ENCODE results near the gene CDH19.

CDH19 gene

GRCh38 chr18:66601649-66602048 lies 2.2 kb downstream of the CDH19 start:
- Histone ChIP-seq H3K9me2 (replicated peaks; ENCODE audit: control insufficient read depth, low read length) (no peaks in the 10 kb centered on the region), H3F3A (ENCODE audit: control insufficient read depth, insufficient read depth) (no peaks in the 10 kb centered on the region), H3K4me1 (ENCODE audit: control insufficient read depth, low read length) (no peaks in the 10 kb centered on the region), H3K4me2 (ENCODE audit: low read length) (no peak overlapping the region), H3K27ac (ENCODE audit: low read depth, low read length) (no peak overlapping the region), H3K27me3 (ENCODE audit: control insufficient read depth, low read length) (no peaks in the 10 kb centered on the region), H4K20me1 (ENCODE audit: control insufficient read depth, insufficient read depth, low read depth, low read length) (no peaks in the 10 kb centered on the region), H3K9me3 (ENCODE audit: control insufficient read depth, insufficient read depth, low read length) (no peaks in the 10 kb centered on the region), H3K36me3 (ENCODE audit: control insufficient read depth, low read length) (no peaks in the 10 kb centered on the region), H3K4me3 (ENCODE audit: low read length) (no peak overlapping the region), H3K79me2 (ENCODE audit: control insufficient read depth, low read length) (no peaks in the 10 kb centered on the region)
- no peak for TF ChIP-seq EZH2phosphoT487 (IDR thresholded peaks at IDR 0.05; ENCODE audit: borderline replicate concordance, low read length)
- TF ChIP-seq, protein P1, sequence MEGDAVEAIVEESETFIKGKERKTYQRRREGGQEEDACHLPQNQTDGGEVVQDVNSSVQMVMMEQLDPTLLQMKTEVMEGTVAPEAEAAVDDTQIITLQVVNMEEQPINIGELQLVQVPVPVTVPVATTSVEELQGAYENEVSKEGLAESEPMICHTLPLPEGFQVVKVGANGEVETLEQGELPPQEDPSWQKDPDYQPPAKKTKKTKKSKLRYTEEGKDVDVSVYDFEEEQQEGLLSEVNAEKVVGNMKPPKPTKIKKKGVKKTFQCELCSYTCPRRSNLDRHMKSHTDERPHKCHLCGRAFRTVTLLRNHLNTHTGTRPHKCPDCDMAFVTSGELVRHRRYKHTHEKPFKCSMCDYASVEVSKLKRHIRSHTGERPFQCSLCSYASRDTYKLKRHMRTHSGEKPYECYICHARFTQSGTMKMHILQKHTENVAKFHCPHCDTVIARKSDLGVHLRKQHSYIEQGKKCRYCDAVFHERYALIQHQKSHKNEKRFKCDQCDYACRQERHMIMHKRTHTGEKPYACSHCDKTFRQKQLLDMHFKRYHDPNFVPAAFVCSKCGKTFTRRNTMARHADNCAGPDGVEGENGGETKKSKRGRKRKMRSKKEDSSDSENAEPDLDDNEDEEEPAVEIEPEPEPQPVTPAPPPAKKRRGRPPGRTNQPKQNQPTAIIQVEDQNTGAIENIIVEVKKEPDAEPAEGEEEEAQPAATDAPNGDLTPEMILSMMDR (IDR thresholded peaks at IDR 0.05; ENCODE audit: low read depth, low read length, poor library complexity, severe bottlenecking): no peak

DNA sequence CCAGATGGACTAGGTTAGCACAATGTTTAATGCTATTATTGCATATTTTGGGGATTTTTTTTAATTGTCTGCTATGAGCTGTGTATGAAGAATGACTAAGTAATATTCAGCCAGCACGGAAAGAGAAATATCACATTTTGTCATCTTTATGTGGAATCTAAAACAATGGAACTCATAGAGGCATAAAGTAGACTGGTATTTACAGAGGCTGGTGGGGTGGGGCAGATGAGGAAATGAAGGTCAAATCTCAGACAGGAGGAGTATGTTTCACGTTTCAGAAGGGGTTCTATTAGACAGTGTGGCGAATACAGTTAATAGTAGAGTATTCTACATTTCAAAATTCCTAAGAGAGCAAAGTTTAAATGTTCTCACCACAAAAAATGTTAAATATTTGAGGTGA lies 4.7 kb downstream of the CDH19 start:
- no peaks in the 10 kb centered on the region for H3K36me3 ChIP-seq (ENCODE audit: control insufficient read depth, low read length)
- no peak overlapping the region for H3K4me2 ChIP-seq (ENCODE audit: low read length)
- H3F3A ChIP-seq (ENCODE audit: control insufficient read depth, insufficient read depth): no peaks in the 10 kb centered on the region
- H4K20me1 ChIP-seq (ENCODE audit: control insufficient read depth, insufficient read depth, low read depth, low read length): no peaks in the 10 kb centered on the region
- no peaks in the 10 kb centered on the region for H3K79me2 ChIP-seq (ENCODE audit: control insufficient read depth, low read length)
- TF ChIP-seq, protein P1 (IDR thresholded peaks at IDR 0.05; ENCODE audit: low read depth, low read length, poor library complexity, severe bottlenecking): no peak
- TF ChIP-seq EZH2phosphoT487 (IDR thresholded peaks at IDR 0.05; ENCODE audit: borderline replicate concordance, low read length): no peak
- H3K4me1 ChIP-seq (ENCODE audit: control insufficient read depth, low read length): no peaks in the 10 kb centered on the region
- no peaks in the 10 kb centered on the region for H3K9me2 ChIP-seq (replicated peaks; ENCODE audit: control insufficient read depth, low read length)
- no peaks in the 10 kb centered on the region for H3K9me3 ChIP-seq (ENCODE audit: control insufficient read depth, insufficient read depth, low read length)
- H3K27me3 ChIP-seq (ENCODE audit: control insufficient read depth, low read length): no peaks in the 10 kb centered on the region
- H3K4me3 ChIP-seq (ENCODE audit: low read length): no peak overlapping the region
- no peak overlapping the region for H3K27ac ChIP-seq (ENCODE audit: low read depth, low read length)

GRCh38 chr18:66587430-66587829 lies 16.5 kb downstream of the CDH19 start:
- Histone ChIP-seq H3K27me3 (ENCODE audit: control insufficient read depth, low read length) (no peaks in the 10 kb centered on the region), H3K4me1 (ENCODE audit: control insufficient read depth, low read length) (no peaks in the 10 kb centered on the region), H3K79me2 (ENCODE audit: control insufficient read depth, low read length) (no peaks in the 10 kb centered on the region), H4K20me1 (ENCODE audit: control insufficient read depth, insufficient read depth, low read depth, low read length) (no peaks in the 10 kb centered on the region), H3K36me3 (ENCODE audit: control insufficient read depth, low read length) (no peaks in the 10 kb centered on the region), H3K9me2 (replicated peaks; ENCODE audit: control insufficient read depth, low read length) (no peaks in the 10 kb centered on the region), H3F3A (ENCODE audit: control insufficient read depth, insufficient read depth) (no peaks in the 10 kb centered on the region), H3K9me3 (ENCODE audit: control insufficient read depth, insufficient read depth, low read length) (no peaks in the 10 kb centered on the region), H3K27ac (ENCODE audit: low read depth, low read length) (no peak overlapping the region), H3K4me3 (ENCODE audit: low read length) (no peak overlapping the region), H3K4me2 (ENCODE audit: low read length) (no peak overlapping the region)
- TF ChIP-seq EZH2phosphoT487 (IDR thresholded peaks at IDR 0.05; ENCODE audit: borderline replicate concordance, low read length): no peak
- TF ChIP-seq, protein P1 (IDR thresholded peaks at IDR 0.05; ENCODE audit: low read depth, low read length, poor library complexity, severe bottlenecking): no peak

GRCh38 chr18:66582211-66582610 lies 21.7 kb downstream of the CDH19 start:
- Histone ChIP-seq H4K20me1 (ENCODE audit: control insufficient read depth, insufficient read depth, low read depth, low read length) (no peaks in the 10 kb centered on the region), H3K27me3 (ENCODE audit: control insufficient read depth, low read length) (no peaks in the 10 kb centered on the region), H3K79me2 (ENCODE audit: control insufficient read depth, low read length) (no peaks in the 10 kb centered on the region), H3K27ac (ENCODE audit: low read depth, low read length) (no peak overlapping the region), H3K9me3 (ENCODE audit: control insufficient read depth, insufficient read depth, low read length) (no peaks in the 10 kb centered on the region), H3K36me3 (ENCODE audit: control insufficient read depth, low read length) (no peaks in the 10 kb centered on the region), H3K4me1 (ENCODE audit: control insufficient read depth, low read length) (no peaks in the 10 kb centered on the region), H3K9me2 (replicated peaks; ENCODE audit: control insufficient read depth, low read length) (no peaks in the 10 kb centered on the region), H3K4me2 (ENCODE audit: low read length) (no peak overlapping the region), H3F3A (ENCODE audit: control insufficient read depth, insufficient read depth) (no peaks in the 10 kb centered on the region), H3K4me3 (ENCODE audit: low read length) (no peak overlapping the region)
- no peak for TF ChIP-seq EZH2phosphoT487 (IDR thresholded peaks at IDR 0.05; ENCODE audit: borderline replicate concordance, low read length)
- TF ChIP-seq, protein P1 (IDR thresholded peaks at IDR 0.05; ENCODE audit: low read depth, low read length, poor library complexity, severe bottlenecking): no peak
